Inflammatory macrophage treated with lipopolysaccharide for 4 hours (primary cell): Measurements from ENCODE around the gene PAFAH2.

Experiments
- DNase-seq: peaks from one replicate; pipeline ENCODE4 v3.0.0-alpha.2; 2020

Gene PAFAH2

DNA sequence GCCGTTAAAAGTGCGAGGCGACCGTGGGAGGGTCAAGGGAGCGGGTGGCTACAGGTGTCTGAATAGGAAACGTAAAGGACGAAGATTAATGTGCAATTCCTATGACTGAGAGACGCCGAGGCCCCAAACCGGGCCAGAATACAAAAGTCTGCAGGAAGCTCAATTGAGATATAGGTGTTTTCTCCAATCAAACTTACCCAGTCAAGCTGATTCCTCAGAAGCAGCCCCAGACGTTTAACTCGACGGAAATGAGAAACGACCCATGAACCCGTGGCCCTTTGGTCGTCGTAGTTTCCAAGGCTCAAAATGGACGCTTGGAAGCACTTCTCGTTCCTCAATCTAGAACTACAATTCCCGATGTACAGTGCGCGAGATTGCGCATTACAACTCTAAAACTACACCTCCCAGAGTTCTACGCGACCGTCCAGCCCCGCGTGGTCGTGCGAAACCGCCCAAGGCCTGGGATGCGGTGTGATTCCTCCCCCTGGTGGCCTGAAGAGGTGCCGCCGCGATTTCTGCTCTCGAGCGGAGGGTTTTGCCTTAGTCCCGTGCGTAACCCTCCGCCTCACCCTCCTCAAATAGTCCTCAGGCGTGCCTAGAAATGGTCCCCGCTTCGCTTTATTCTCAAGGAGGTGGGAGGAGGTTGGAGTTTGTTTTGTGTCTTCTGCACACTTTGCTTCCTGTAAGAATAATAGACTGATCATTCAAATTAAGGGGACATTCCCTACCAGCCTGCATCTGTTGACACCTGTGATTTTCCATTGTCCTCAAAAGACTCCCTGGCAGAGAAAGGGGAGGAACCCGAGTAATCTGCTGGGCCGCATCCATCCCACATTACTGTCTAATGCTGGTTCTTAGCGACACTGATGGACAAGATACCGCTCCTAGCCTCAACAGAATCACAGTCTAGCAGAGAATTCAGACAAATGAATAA is at the start of gene PAFAH2:
Gene PAFAH2, minus strand, starts transcription at position 236 of the 934 bp plus-strand sequence. CDS start 7,247 bp downstream, outside the sequence.
- DNase-seq = peak; percentile 100

DNA sequence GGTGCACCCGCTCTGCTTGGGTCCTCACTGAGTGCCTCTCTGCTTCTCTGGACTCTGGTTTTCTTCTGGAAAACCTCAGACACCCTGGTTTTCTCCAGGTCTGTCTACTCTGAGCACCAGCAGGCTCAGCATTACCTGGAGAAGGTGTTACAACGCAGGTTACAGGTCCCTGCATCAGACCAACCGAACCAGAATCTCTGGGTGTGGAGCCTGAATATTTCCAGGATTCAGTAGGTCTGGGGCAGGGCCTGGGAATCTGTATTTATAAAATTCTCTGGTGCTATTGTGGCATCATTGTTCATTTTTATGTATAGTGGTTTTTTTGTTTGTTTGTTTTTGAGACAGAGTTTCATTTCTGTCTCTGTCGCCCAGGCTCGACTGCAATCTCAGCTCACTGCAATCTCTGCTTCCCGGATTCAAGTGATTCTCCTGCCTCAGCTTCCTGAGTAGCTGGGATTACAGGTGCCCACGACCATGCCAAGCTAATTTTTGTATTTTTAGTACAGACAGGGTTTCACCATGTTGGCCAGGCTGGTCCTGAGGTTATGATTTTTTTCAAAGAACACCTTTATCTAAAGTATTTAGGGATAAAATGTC is 49.5 kb upstream of the PAFAH2 start:
- DNase-seq = no peak

- no peak for DNase-seq
These were observed 48.6 kb upstream of the PAFAH2 start for GRCh38 chr1:26046246-26047095.

DNA sequence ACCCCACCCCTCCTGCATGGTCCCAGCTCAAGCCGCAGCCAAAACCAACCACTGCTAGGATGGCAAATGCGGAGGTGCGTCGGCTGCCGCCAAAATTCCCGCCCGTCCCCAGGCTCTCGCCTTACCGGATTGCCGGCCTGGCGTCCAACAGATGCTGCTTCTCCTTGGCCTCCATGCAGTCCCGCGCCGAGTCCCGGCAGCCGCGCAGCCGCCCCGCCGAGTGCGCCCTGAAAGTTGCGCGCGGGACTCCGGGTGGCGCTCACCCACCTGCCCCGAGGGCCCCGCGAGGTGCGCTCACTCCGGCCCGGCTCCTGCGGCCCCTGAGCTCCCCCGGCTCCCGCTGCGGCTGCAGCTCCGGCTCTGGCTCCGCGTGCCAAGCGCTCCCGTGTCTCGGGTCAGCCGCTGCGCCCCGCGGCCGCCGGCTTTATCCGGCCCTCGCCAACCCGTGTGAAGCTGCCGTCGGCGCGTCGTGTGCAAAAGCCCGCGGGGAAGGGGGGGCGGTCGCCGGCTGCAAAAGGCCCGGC is 47.9 kb upstream of the PAFAH2 start, which contains the start of gene SLC30A2:
Gene SLC30A2, minus strand, starts transcription at position 397 of the 524 bp plus-strand sequence. Its CDS starts 222 bp downstream, at position 175.
- DNase-seq = no peak

- DNase-seq = no peak
These were observed 47.3 kb upstream of the PAFAH2 start for GRCh38 chr1:26044971-26045721.

DNA sequence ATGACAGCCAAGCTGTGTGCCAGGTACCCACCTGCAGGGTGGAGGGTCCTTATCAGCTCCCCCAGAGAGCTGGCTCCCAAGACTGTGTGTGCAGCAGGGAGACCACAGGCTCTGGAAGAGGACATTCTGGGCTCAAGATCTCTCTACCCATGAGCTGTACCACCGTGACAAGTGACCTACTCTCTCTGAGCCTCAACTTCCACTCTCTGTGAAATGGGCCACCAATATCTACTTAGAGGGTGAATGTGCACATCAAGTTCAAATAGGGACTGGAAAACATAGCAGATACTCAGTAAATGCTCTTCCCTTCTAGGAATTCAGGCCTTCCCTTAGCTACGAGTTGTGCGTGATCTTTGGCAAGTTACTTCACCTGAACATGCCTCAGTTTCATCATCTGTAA is 46.6 kb upstream of the PAFAH2 start:
- DNase-seq = no peak

GRCh38 chr1:26043765-26044164 is 45.9 kb upstream of the PAFAH2 start:
- DNase-seq = no peak

DNA sequence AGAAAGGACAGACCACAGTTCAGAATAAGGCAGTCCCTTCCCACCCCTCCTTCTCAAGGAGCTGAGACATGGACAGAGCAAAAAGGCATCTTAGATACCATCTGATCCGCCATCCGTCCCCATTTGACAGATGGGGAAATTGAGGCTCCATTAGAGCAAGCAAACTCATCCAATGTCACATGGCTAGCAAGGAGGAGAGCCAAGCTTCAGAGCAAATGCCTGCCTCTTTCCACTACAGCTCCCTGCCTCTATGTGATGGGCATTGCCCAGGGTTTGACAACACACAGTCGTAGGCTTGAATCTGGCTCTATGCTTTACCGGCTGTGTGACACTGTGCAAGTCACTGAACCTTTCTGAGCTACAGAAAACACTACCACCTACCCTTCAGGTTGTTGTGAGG is 44.1 kb upstream of the PAFAH2 start:
- no peak for DNase-seq

- no peak for DNase-seq
These were observed 43.5 kb upstream of the PAFAH2 start for GRCh38 chr1:26041401-26041800.

GRCh38 chr1:26038904-26039303 is 41.0 kb upstream of the PAFAH2 start:
- no peak for DNase-seq

GRCh38 chr1:26038477-26038876 is 40.6 kb upstream of the PAFAH2 start:
- no peak for DNase-seq

- DNase-seq = no peak
These were observed 40.0 kb upstream of the PAFAH2 start for GRCh38 chr1:26037904-26038303.

DNA sequence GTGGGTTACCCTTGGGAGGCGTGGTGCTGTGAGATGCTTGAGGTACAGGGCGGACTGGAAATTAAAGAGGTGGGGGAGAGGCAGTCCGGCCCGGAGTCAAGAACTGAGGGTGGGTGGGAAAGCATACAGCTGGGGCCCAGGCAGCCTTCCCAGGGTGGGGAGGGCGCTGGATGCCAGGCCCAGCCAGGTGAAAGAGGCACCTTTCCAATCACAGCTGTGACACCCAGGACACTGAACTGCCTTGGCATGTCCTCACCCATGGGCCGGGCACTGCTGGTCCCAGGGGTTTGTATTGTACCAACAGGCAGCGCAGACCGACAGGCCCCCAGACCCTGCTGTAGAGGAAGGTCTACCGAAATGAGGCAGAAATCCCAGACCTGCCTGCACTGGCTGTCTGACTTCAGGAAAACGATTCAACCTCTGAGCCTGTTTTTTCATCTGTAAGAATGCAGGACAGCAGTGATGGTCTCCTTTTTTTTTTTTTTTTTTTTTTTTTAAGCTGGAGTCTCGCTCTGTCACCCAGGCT is 39.0 kb upstream of the PAFAH2 start:
- DNase-seq = no peak

DNA sequence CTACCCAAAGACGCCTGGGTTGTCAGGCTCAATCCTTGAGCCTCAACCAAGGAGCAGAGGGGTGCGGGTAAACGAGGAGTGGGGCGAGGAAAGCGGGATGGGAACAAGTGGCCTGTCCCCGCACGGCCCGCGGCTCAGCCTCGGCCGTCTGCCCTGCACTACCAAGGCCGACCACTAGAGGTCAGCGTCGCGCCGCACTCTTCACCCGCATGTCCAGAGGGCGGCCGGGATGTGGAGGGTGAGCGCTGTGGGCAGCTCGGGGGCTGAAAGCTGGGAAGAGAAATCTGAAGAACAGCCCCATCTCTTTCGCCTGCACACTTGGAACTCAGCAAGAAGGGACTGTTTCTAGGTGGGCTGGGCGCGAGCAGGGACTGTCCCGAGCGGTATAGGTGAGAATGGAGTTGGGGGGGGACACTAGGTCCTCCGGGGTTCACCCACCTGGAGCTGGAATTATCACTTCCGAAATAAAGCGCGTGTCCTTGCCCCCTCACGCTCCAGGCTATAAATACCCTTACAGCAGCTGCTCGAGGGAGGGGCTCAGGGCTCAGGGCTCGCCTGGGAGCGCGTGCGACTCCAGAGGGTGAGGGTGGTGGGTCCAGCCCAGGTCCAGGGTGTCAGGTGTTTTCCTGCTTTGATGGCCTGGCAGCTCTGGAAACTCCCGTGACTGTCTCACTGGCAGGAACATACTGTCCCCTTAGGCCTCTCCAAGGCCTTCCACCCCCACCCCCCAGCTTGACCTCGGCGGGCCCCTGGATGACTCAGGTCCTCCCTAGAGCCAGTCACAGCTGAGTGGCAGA is 38.3 kb upstream of the PAFAH2 start:
- peak; percentile 72 for DNase-seq

DNA sequence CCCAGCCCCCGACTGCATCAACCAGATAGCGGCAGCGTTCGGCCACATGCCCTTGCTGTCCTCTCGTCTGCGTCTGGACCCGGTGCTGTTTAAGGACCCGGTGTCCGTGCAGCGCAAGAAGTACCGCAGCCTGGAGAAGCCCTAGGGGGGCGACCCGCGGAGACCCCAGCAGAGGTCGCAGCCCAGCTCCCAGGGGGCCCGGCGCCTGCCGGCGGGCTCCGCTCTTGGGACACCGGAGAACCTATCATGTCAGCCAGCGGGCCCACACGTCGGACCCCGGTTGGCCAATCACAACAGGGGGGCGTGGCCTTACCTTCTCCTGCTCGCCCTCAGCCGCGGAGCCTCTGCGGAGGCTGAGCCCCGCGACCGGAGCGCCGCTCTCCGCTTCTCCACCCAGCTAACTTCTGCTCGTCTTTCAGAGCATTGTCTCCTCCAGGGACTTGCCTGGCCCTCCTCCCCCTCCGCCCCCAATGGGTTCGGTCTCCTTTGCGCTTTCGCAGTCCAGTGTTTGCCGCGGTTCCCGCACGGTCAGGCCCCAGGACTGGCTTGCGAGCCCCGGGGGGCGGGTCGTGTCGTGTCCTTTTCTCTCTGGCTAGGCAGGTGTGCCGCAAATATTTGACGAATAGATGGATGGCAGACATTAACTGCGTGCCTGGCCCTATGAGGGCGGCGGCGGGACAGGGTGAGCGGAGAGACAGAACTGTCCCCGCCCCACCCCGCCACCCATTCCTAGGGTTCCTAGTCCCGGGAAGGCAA is 37.5 kb upstream of the PAFAH2 start:
- DNase-seq = peak; percentile 92

GRCh38 chr1:26034504-26035202 is 36.8 kb upstream of the PAFAH2 start:
- no peak for DNase-seq

DNA sequence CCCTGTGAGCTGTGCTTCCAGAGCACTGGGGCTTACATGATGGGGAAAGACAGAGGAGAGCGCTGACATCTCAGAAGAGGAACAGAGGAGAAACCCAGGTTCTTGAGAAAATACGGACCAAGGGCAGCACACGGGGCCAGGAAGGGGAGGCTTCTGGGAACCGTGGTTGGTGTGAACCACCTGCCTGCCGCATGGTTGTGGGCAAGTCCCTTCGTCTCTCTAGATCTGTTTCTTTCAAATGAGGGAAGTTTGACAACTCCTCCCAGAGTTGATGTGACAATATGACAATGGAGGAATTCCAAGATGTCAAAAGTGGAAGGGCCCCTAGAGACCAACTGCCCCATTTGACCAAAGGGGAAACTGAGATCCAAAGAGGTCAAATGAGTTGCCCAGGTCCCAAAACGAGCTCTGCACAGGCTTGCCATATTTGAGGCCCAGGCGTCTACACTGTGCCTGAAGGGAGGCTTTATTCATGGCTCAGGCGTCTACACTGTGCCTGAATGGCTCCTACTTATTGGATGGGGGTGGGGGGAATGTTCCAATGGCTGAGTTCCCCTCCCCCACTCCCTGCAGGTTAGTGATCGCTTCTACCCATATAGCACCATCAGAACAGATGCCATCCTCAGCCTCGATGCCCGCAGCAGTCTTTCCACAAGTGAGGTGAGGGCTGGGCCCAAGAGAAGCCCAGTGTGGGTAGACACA is 34.9 kb upstream of the PAFAH2 start:
- peak; percentile 47 for DNase-seq

GRCh38 chr1:26031611-26032220 is 33.9 kb upstream of the PAFAH2 start:
- no peak for DNase-seq
